OCI-LY7 (cell line): ENCODE measurements around the gene ELOVL7. TPM values are rescaled to one million over a fixed set of nuclear protein-coding genes. Genes with fewer than 3 reads are reported as not detected.
"Not testable (repeated sequence)": the region's sequence is repeated elsewhere in the genome, so short reads cannot be mapped to it uniquely, and the experiment has no call there.

Source experiments
- BruUV-seq: library from RNA; stranded (reverse); fragments of 400-500 nt; replicated peaks from 2 replicates; lab custom pipeline; 2021; lab: Mats Ljungman, UMichigan
- CTCF ChIA-PET: fragments of 300-600 bp; sonication (Branson Sonifier 250); formaldehyde crosslinking; loops from one replicate; lab custom pipeline; 2022; ENCODE audit warnings: antibody characterized with exemption; ENCODE audit not compliant: unreplicated experiment; lab: Charles Lee
- POLR2A ChIA-PET: fragments of 300-600 bp; sonication (Branson Sonifier 250); formaldehyde crosslinking; loops from one replicate; lab custom pipeline; 2022; ENCODE audit warnings: antibody characterized with exemption; lab: Charles Lee
- DNase-seq: peaks from one replicate; pipeline ENCODE4 v3.0.0-alpha.2; 2015; ENCODE audit warnings: low spot score
- H2AFZ ChIP-seq: fragments of 200-600 bp; sonication (generic), shearing (Covaris generic); 2 replicates; pipeline ENCODE4 v1.6.1; 2014; ENCODE audit warnings: mild to moderate bottlenecking, antibody characterized with exemption, low read length, moderate library complexity
- H3K27ac ChIP-seq: fragments of 200-600 bp; sonication (generic); 2 replicates; pipeline ENCODE4 v1.5.1; 2014; ENCODE audit warnings: mixed run types, low read depth, mild to moderate bottlenecking, moderate library complexity, low read length, inconsistent platforms; ENCODE audit not compliant: poor library complexity, severe bottlenecking
- H3K36me3 ChIP-seq: fragments of 200-600 bp; sonication (generic); 2 replicates; pipeline ENCODE4 v1.6.1; 2014; ENCODE audit warnings: mild to moderate bottlenecking, antibody characterized with exemption, low read length, moderate library complexity, mixed read lengths; ENCODE audit not compliant: insufficient read depth
- H3K4me1 ChIP-seq: fragments of 200-600 bp; sonication (generic); 2 replicates; pipeline ENCODE4 v1.5.1; 2014; ENCODE audit warnings: mild to moderate bottlenecking, low read length; ENCODE audit not compliant: insufficient read depth, poor library complexity, severe bottlenecking
- H3K4me2 ChIP-seq: fragments of 200-600 bp; sonication (generic); 2 replicates; pipeline ENCODE4 v1.6.1; 2014; ENCODE audit warnings: mild to moderate bottlenecking, low read length
- H3K4me3 ChIP-seq: fragments of 200-600 bp; sonication (generic); 2 replicates; pipeline ENCODE4 v1.5.1; 2014; ENCODE audit warnings: mild to moderate bottlenecking, low read depth, low read length; ENCODE audit not compliant: poor library complexity, severe bottlenecking
- H3K79me2 ChIP-seq: fragments of 200-600 bp; sonication (generic); 2 replicates; pipeline ENCODE4 v1.6.1; 2016; ENCODE audit warnings: low read depth, mild to moderate bottlenecking, low read length, moderate library complexity, mixed read lengths; ENCODE audit not compliant: insufficient read depth
- H3K9me2 ChIP-seq: fragments of 200-600 bp; sonication (generic); 2 replicates; pipeline ENCODE4 v1.6.1; 2016; ENCODE audit warnings: mild to moderate bottlenecking, low read length, mixed read lengths; ENCODE audit not compliant: insufficient read depth
- H3K9me3 ChIP-seq: fragments of 200-600 bp; sonication (generic); 2 replicates; pipeline ENCODE4 v1.6.1; 2014; ENCODE audit warnings: mild to moderate bottlenecking, mixed run types, low read length, mixed read lengths
- H4K20me1 ChIP-seq: fragments of 200-600 bp; sonication (generic); 2 replicates; pipeline ENCODE4 v1.6.1; 2014; ENCODE audit warnings: mild to moderate bottlenecking, antibody characterized with exemption, low read length, moderate library complexity, mixed read lengths; ENCODE audit not compliant: insufficient read depth
- EZH2phosphoT487 ChIP-seq: fragments of 200-600 bp; sonication (generic); IDR thresholded peaks from 2 replicates; pipeline ENCODE4 v1.6.1; 2018; ENCODE audit warnings: low read depth, borderline replicate concordance, mild to moderate bottlenecking, mixed run types, antibody characterized with exemption, low read length, moderate library complexity, mixed read lengths
- intact Hi-C: fragments of 100-400 bp; cut with micrococcal nuclease; formaldehyde crosslinking; loops from one replicate; pipeline ENCODE4 v1.10.0; 2022; ENCODE audit not compliant: unreplicated experiment
- total RNA-seq, 2 experiments: library from RNA; depleted of rRNA in 1 of 2; stranded (reverse); fragments of >200 nt in 1 of 2; shearing (Covaris generic) in 1 of 2; gene quantifications; 2 replicates each; pipeline ENCODE4 v1.2.3, GENCODE V29; 2014 to 2022
- TF ChIP-seq, protein P1 (sequence below): fragments of 200-600 bp; sonication (generic); conservative IDR thresholded peaks from 2 replicates; pipeline ENCODE4 v1.5.1; 2014; ENCODE audit warnings: mild to moderate bottlenecking, antibody characterized with exemption, low read length, moderate library complexity, mixed read lengths

ELOVL7 gene
- total RNA-seq, 2 experiments from 2014 or later: 0.03 TPM; not detected in 1

GRCh38 chr5:60872892-60873291 lies 28.8 kb upstream of the ELOVL7 start:
- H4K20me1 ChIP-seq: no peaks in the 10 kb centered on the region
- no peak for TF ChIP-seq EZH2phosphoT487
- TF ChIP-seq, protein P1, sequence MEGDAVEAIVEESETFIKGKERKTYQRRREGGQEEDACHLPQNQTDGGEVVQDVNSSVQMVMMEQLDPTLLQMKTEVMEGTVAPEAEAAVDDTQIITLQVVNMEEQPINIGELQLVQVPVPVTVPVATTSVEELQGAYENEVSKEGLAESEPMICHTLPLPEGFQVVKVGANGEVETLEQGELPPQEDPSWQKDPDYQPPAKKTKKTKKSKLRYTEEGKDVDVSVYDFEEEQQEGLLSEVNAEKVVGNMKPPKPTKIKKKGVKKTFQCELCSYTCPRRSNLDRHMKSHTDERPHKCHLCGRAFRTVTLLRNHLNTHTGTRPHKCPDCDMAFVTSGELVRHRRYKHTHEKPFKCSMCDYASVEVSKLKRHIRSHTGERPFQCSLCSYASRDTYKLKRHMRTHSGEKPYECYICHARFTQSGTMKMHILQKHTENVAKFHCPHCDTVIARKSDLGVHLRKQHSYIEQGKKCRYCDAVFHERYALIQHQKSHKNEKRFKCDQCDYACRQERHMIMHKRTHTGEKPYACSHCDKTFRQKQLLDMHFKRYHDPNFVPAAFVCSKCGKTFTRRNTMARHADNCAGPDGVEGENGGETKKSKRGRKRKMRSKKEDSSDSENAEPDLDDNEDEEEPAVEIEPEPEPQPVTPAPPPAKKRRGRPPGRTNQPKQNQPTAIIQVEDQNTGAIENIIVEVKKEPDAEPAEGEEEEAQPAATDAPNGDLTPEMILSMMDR: no peak
- ChIA-PET CTCF (no interaction called here), POLR2A (no interaction called here)
- no peaks in the 10 kb centered on the region for H3K4me1 ChIP-seq
- no peak overlapping the region for H2AFZ ChIP-seq
- no peak overlapping the region for H3K4me2 ChIP-seq
- no peak for DNase-seq
- H3K36me3 ChIP-seq: no peaks in the 10 kb centered on the region
- no TSS peak for BruUV-seq
- H3K9me3 ChIP-seq: peaks cover 5% of the 10 kb centered on the region; the same call in 1 of the 2 replicates
- H3K27ac ChIP-seq: no peak overlapping the region
- H3K4me3 ChIP-seq: no peak overlapping the region
- H3K79me2 ChIP-seq: no peaks in the 10 kb centered on the region
- intact Hi-C loops: no loop called here
- no peaks in the 10 kb centered on the region for H3K9me2 ChIP-seq

GRCh38 chr5:60870857-60871256 lies 26.8 kb upstream of the ELOVL7 start:
- Histone ChIP-seq H3K36me3 (no peaks in the 10 kb centered on the region), H4K20me1 (no peaks in the 10 kb centered on the region), H3K27ac (no peak overlapping the region), H3K9me3 (peaks cover 5% of the 10 kb centered on the region; the same call in 1 of the 2 replicates), H3K9me2 (no peaks in the 10 kb centered on the region), H2AFZ (no peak overlapping the region), H3K79me2 (no peaks in the 10 kb centered on the region), H3K4me1 (no peaks in the 10 kb centered on the region), H3K4me3 (no peak overlapping the region), H3K4me2 (no peak overlapping the region)
- TF ChIP-seq, protein P1: no peak
- no peak for TF ChIP-seq EZH2phosphoT487
- intact Hi-C loops: no loop called here
- no peak for DNase-seq
- CTCF ChIA-PET: no interaction called here
- POLR2A ChIA-PET: interaction anchor here (0.7 to 1.2 kb wide), 3 partner anchors 26 to 168 kb away, joined by 3 to 6 read pairs (median 3); no protein-coding TSS in a partner anchor
- no TSS peak for BruUV-seq

DNA sequence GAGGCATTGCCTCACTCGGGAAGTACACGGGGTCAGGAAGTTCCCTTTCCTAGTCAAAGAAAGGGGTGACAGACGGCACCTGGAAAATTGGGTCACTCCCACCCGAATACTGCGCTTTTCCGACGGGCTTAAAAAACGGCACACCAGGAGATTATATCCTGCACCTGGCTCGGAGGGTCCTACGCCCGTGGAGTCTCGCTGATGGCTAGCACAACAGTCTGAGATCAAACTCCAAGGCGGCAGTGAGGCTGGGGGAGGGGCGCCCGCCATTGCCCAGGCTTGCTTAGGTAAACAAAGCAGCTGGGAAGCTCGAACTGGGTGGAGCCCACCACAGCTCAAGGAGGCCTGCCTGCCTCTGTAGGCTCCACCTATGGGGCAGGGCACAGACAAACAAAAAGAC lies 16.5 kb upstream of the ELOVL7 start:
- H3K27ac ChIP-seq, H3K79me2 ChIP-seq, H3K9me2 ChIP-seq, H4K20me1 ChIP-seq, H3K4me3 ChIP-seq, H3K9me3 ChIP-seq, POLR2A ChIA-PET, DNase-seq, BruUV-seq, CTCF ChIA-PET, intact Hi-C loops, H3K4me1 ChIP-seq, H3K36me3 ChIP-seq, H3K4me2 ChIP-seq, H2AFZ ChIP-seq: not testable (repeated sequence)
